Skeletal muscle tissue (tissue), 4 donors: Measurements from ENCODE around the gene TSPAN18. TPM values are rescaled to one million over a fixed set of nuclear protein-coding genes. Genes with fewer than 3 reads are reported as not detected.

ENCODE experiments used
- H3K27ac ChIP-seq: one replicate; pipeline ENCODE4 v1.7.0; 2013; ENCODE audit warnings: mild to moderate bottlenecking, low read depth, low read length, inconsistent platforms
- H3K27me3 ChIP-seq, 3 donors: one replicate each; pipeline ENCODE4 v1.7.0; 2013; ENCODE audit warnings: low read length in 3 of 3; ENCODE audit not compliant: control insufficient read depth in 3 of 3, insufficient read depth in 3 of 3
- H3K36me3 ChIP-seq, 3 donors: one replicate each; pipeline ENCODE4 v1.7.0; 2013; ENCODE audit warnings: low read length in 3 of 3; ENCODE audit not compliant: control insufficient read depth in 3 of 3, insufficient read depth in 3 of 3
- H3K4me1 ChIP-seq, 3 donors: one replicate each; pipeline ENCODE4 v1.7.0; 2013; ENCODE audit warnings: low read length in 3 of 3, mild to moderate bottlenecking in 3 of 3; ENCODE audit not compliant: control insufficient read depth in 3 of 3, insufficient read depth in 3 of 3
- H3K4me3 ChIP-seq, 3 donors: one replicate each; pipeline ENCODE4 v1.7.0; 2013; ENCODE audit warnings: low read length in 3 of 3
- H3K9ac ChIP-seq, 3 donors: one replicate each; pipeline ENCODE4 v1.7.0; 2013; ENCODE audit warnings: low read length in 3 of 3, mild to moderate bottlenecking in 3 of 3, moderate library complexity in 2 of 3, low read depth in 1 of 3
- H3K9me3 ChIP-seq, 3 donors: one replicate each; pipeline ENCODE4 v1.7.0; 2013; ENCODE audit warnings: low read length in 3 of 3; ENCODE audit not compliant: control insufficient read depth in 3 of 3
- total RNA-seq: library from RNA; depleted of rRNA; stranded (reverse); fragments of >200 nt; gene quantifications from one replicate; pipeline ENCODE4 v1.2.3, GENCODE V29; 2014
- donor health status: Osteomylitis.

Gene TSPAN18
- total RNA-seq, 1 donor from 2014 or later, result 11.5 TPM

- H3K4me1 ChIP-seq, result no peaks in the 10 kb centered on the region
- H3K9me3 ChIP-seq, result no peaks in the 10 kb centered on the region
- H3K27ac ChIP-seq, result no peak overlapping the region
- no peak overlapping the region for H3K9ac ChIP-seq
- no peak overlapping the region for H3K4me3 ChIP-seq
- no peaks in the 10 kb centered on the region for H3K36me3 ChIP-seq
- H3K27me3 ChIP-seq, result no peaks in the 10 kb centered on the region
Observed at GRCh38 chr11:44968510-44968909, 241.7 kb downstream of the TSPAN18 start.

DNA sequence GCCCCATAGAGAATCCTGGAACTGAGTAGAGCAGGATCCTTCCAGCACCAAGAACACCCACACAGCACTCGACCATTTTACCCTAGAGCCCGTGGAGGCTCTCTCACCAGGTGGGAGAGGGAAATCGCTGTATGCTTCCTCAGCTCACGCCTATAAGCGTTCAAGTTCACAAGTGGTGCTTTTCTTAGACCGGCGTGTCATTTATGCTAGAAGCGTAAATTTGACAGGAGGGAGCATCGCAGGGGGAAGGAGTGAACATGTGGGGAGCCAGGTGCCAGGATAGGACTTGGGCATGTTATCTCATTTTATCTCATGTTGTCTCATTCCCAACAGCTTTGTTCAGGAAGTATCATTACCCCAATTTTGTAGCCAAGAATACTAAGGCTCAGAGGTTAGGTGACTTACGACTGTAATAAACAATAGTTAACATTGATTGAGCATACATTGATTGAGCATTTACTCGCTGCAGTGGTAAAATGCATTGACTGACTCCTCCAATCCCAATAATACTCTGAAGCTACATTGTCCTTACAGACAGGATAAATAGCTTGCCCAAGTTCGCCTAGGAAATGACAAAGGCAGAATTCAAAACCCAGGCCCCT lies 243.0 kb downstream of the TSPAN18 start:
- H3K4me3 ChIP-seq, result no peak overlapping the region
- H3K27me3 ChIP-seq, result no peaks in the 10 kb centered on the region
- H3K9me3 ChIP-seq, result no peaks in the 10 kb centered on the region
- H3K4me1 ChIP-seq, result no peaks in the 10 kb centered on the region
- H3K27ac ChIP-seq, result no peak overlapping the region
- H3K9ac ChIP-seq, result no peak overlapping the region
- no peaks in the 10 kb centered on the region for H3K36me3 ChIP-seq

- Histone ChIP-seq H3K9ac (no peak overlapping the region), H3K4me1 (no peaks in the 10 kb centered on the region), H3K36me3 (no peaks in the 10 kb centered on the region), H3K27me3 (no peaks in the 10 kb centered on the region), H3K4me3 (no peak overlapping the region), H3K9me3 (no peaks in the 10 kb centered on the region), H3K27ac (no peak overlapping the region)
Observed at GRCh38 chr11:44970293-44970692, 243.5 kb downstream of the TSPAN18 start.

DNA sequence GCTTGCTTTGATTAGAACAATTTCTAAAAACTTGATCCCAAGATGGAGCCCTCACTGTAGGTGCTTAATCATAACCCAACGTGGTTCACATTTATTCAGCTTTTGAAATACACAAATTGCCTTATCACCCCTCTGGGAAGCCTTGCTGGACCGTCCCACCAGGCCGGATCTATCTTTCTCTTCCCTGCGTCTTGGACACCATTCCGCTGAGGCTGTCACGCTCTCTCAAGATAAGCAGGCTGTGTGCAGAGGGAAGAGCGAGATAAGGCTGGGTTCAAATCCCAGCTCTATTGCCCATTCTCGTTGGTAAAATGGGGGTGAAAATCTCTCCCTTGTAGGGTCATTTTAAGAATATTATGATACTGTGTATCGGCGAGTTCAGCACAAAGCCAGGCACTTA lies 244.4 kb downstream of the TSPAN18 start:
- H3K27ac ChIP-seq, result no peak overlapping the region
- no peaks in the 10 kb centered on the region for H3K4me1 ChIP-seq
- H3K36me3 ChIP-seq, result no peaks in the 10 kb centered on the region
- no peak overlapping the region for H3K9ac ChIP-seq
- H3K27me3 ChIP-seq, result no peaks in the 10 kb centered on the region
- H3K4me3 ChIP-seq, result no peak overlapping the region
- H3K9me3 ChIP-seq, result no peaks in the 10 kb centered on the region

GRCh38 chr11:44972746-44973435 lies 246.1 kb downstream of the TSPAN18 start:
- H3K9ac ChIP-seq, result no peak overlapping the region
- H3K36me3 ChIP-seq, result no peaks in the 10 kb centered on the region
- no peak overlapping the region for H3K4me3 ChIP-seq
- H3K4me1 ChIP-seq, result peaks cover 0 to 6% (median 3%) of the 10 kb centered on the region in 3 donors
- H3K27me3 ChIP-seq, result no peaks in the 10 kb centered on the region
- H3K9me3 ChIP-seq, result no peaks in the 10 kb centered on the region
- no peak overlapping the region for H3K27ac ChIP-seq

DNA sequence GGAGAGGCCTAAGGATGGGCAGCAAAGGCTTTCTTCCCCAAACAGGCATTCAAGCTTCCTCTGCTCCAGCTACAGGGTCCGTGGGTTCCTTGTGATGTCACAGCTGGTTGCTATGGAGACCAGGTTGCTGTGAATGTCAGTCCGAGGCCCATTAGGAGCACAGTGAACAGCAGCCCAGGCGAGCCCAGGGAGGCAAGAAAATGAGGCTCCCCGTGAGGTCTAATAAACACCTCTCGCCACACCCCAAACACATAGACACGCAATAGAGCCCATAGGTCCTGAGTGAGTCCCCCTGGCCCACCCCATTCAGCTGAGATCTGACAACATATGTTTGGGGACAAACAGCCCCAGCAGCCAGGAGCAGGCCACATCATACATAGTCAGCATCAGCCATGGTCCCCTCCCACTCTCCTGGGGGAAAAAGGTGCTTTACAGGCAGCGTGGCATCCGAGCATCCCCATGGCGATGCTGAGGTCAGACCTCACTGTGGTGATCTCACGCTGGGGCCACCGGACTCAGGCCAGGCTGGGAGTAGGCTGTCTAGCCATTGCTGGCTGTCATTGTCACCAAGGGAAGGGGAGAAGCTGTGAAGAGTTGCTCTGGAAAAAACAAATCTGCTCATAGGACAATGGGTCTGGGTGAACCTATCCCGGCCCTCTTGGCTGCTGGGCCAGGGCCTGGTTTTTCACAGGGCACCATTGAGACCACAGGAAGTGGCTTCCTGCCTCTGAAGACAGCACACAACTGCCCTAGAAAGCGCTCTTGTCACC lies 247.1 kb downstream of the TSPAN18 start:
- Histone ChIP-seq H3K4me3 (no peak overlapping the region), H3K27me3 (no peaks in the 10 kb centered on the region), H3K27ac (no peak overlapping the region), H3K4me1 (peaks cover 4 to 15% (median 5%) of the 10 kb centered on the region in 3 donors), H3K9ac (no peak overlapping the region), H3K36me3 (no peaks in the 10 kb centered on the region), H3K9me3 (no peaks in the 10 kb centered on the region)

DNA sequence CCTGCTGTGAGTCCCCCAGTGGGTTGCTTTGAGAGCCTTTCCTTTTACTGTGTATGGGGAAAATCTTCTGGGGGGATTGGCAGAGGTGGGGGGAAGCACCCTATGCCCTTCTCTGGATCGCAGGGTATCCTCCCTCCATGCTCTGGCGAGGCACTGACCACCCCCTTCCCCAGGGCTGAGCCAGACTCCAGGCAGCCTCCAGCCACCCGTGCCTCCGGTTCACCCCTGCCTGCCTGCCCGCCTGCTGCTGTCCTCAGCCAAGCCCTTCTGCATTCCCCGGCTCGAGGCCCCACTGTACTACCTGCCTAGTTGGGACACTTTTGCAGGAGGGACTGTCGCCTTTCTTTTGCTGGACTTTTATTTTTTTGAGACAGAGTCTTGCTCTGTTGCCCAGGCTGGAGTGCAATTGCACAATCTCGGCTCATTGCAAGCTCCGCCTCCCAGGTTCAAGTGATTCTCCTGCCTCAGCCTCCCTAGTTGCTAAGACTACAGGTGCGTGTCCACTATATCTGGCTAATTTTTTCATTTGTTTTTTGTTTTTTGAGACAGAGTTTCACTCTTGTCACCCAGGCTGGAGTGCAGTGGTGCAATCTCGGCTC lies 247.7 kb downstream of the TSPAN18 start:
- peaks cover 4 to 20% (median 7%) of the 10 kb centered on the region in 3 donors for H3K4me1 ChIP-seq
- no peaks in the 10 kb centered on the region for H3K36me3 ChIP-seq
- no peaks in the 10 kb centered on the region for H3K27me3 ChIP-seq
- H3K4me3 ChIP-seq, result no peak overlapping the region
- no peaks in the 10 kb centered on the region for H3K9me3 ChIP-seq
- no peak overlapping the region for H3K27ac ChIP-seq
- H3K9ac ChIP-seq, result no peak overlapping the region

DNA sequence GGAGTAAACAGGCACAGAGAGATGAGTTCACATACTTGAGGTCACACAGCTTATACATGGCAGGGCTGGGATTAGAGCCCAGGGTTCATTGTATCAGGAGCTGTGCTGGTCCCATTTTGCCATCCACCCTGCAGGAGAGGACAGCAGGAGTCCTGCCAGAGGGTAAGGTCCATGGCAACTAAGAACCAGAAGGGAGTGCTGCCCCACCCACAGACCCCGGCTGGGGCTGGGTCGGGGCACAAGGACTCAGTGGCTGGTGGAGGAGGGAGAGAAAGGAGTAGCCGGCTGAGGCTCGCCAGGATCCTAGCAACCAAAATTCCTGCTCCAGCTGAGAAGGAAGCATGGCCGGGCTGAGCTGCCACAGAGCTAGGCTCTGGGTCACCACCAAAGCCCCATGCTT lies 249.8 kb downstream of the TSPAN18 start:
- Histone ChIP-seq H3K4me1 (peaks cover 6 to 24% (median 17%) of the 10 kb centered on the region in 3 donors), H3K27ac (no peak overlapping the region)

GRCh38 chr11:44977493-44977984 lies 250.8 kb downstream of the TSPAN18 start:
- Histone ChIP-seq H3K27me3 (no peaks in the 10 kb centered on the region), H3K27ac (no peak overlapping the region), H3K9ac (no peak overlapping the region), H3K9me3 (no peaks in the 10 kb centered on the region), H3K36me3 (no peaks in the 10 kb centered on the region), H3K4me3 (no peak overlapping the region), H3K4me1 (peaks cover 6 to 24% (median 17%) of the 10 kb centered on the region in 3 donors)

More for the DNA sequence above, 249.8 kb downstream of the TSPAN18 start:
- H3K36me3 ChIP-seq, result no peaks in the 10 kb centered on the region
- H3K27me3 ChIP-seq, result no peaks in the 10 kb centered on the region
- no peak overlapping the region for H3K4me3 ChIP-seq
- no peak overlapping the region for H3K9ac ChIP-seq
- no peaks in the 10 kb centered on the region for H3K9me3 ChIP-seq
